Fibroblast of skin of abdomen (primary cell): ENCODE measurements around the gene ZFYVE27. TPM values are rescaled to one million over a fixed set of nuclear protein-coding genes. Genes with fewer than 3 reads are reported as not detected.
"Not testable (repeated sequence)": the region's sequence is repeated elsewhere in the genome, so short reads cannot be mapped to it uniquely, and the experiment has no call there.

Source experiments
- DNase-seq: peaks from one replicate; pipeline ENCODE4 v3.0.0-alpha.2; 2013
- polyA plus RNA-seq, 2 experiments: library from polyadenylated mRNA; unstranded; fragments of 120-200 nt; gene quantifications; one replicate each; pipeline ENCODE4 v1.2.1, GENCODE V29; 2013; ENCODE audit not compliant: insufficient read length in 2 of 2

The ZFYVE27 gene
- polyA plus RNA-seq (2013, experiment 1 of 2; ENCODE audit: insufficient read length), result 12.8 TPM
- 13.5 TPM for polyA plus RNA-seq (2013, experiment 2 of 2; ENCODE audit: insufficient read length)

- DNase-seq, result peak; percentile 94
Measured at GRCh38 chr10:97736902-97737769, at the start of gene ZFYVE27. Gene ZFYVE27, plus strand, starts transcription at chr10:97737128. Its CDS starts 1,350 bp downstream, at chr10:97738478.

- DNase-seq, result peak; percentile 39
Measured at GRCh38 chr10:97687785-97688781, 48.8 kb upstream of the ZFYVE27 start.

- DNase-seq, result peak; percentile 89
Measured at GRCh38 chr10:97689559-97690020, 47.3 kb upstream of the ZFYVE27 start.

GRCh38 chr10:97690133-97690532, 46.8 kb upstream of the ZFYVE27 start:
- DNase-seq, result no peak

GRCh38 chr10:97698072-97698655, 38.8 kb upstream of the ZFYVE27 start:
- DNase-seq, result not testable (repeated sequence)

GRCh38 chr10:97701438-97702069, 35.4 kb upstream of the ZFYVE27 start:
- DNase-seq, result peak; percentile 71

GRCh38 chr10:97703398-97704067, 33.4 kb upstream of the ZFYVE27 start:
- no peak for DNase-seq

- DNase-seq, result no peak
Measured at GRCh38 chr10:97704341-97704740, 32.6 kb upstream of the ZFYVE27 start.

GRCh38 chr10:97705006-97705670, 31.8 kb upstream of the ZFYVE27 start:
- DNase-seq, result no peak

GRCh38 chr10:97707134-97707861, 29.6 kb upstream of the ZFYVE27 start:
- no peak for DNase-seq

GRCh38 chr10:97708167-97708566, 28.8 kb upstream of the ZFYVE27 start:
- DNase-seq, result no peak

GRCh38 chr10:97708976-97709946, 27.7 kb upstream of the ZFYVE27 start:
- DNase-seq, result peak; percentile 82

GRCh38 chr10:97711640-97712572, 25.0 kb upstream of the ZFYVE27 start:
- DNase-seq, result no peak

- DNase-seq, result peak; percentile 92
Measured at GRCh38 chr10:97713339-97713825, 23.5 kb upstream of the ZFYVE27 start, which contains the start of gene MARVELD1. Gene MARVELD1, plus strand, starts transcription at chr10:97713730. Its CDS starts 147 bp downstream, at chr10:97713877.

- peak; percentile 68 for DNase-seq
Measured at GRCh38 chr10:97713826-97714400, 23.0 kb upstream of the ZFYVE27 start.

GRCh38 chr10:97714401-97715258, 22.3 kb upstream of the ZFYVE27 start:
- peak; percentile 77 for DNase-seq
